ENCODE data around the gene OR1M1. TPM values are rescaled to one million over a fixed set of nuclear protein-coding genes. Genes with fewer than 3 reads are reported as not detected.

Gene OR1M1
- total and polyA plus RNA-seq, 10 of the 15 experiments (the other 5 are each of a cell fraction or from before 2014, with no cell fraction given): not detected

DNA sequence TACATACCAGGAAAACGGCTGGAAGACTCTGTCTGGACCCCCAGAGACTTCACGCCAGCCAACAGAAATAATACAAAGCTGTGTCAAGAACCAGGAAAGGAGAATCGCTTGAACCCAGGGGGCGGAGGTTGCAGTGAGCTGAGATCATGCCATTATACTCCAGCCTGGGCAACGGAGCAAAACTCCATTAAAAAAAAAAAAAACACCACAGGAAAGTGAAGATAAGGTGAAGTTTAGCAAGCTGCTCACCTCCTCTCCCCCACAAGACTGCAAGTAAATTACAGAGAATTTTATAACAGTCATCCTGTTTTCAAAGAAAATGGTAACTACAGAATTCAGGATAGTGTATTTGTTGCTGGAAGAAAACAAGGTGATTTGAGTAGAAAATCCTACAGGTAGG, 29.7 kb downstream of the OR1M1 start (continued):
- TF ChIP-seq, protein P1, sequence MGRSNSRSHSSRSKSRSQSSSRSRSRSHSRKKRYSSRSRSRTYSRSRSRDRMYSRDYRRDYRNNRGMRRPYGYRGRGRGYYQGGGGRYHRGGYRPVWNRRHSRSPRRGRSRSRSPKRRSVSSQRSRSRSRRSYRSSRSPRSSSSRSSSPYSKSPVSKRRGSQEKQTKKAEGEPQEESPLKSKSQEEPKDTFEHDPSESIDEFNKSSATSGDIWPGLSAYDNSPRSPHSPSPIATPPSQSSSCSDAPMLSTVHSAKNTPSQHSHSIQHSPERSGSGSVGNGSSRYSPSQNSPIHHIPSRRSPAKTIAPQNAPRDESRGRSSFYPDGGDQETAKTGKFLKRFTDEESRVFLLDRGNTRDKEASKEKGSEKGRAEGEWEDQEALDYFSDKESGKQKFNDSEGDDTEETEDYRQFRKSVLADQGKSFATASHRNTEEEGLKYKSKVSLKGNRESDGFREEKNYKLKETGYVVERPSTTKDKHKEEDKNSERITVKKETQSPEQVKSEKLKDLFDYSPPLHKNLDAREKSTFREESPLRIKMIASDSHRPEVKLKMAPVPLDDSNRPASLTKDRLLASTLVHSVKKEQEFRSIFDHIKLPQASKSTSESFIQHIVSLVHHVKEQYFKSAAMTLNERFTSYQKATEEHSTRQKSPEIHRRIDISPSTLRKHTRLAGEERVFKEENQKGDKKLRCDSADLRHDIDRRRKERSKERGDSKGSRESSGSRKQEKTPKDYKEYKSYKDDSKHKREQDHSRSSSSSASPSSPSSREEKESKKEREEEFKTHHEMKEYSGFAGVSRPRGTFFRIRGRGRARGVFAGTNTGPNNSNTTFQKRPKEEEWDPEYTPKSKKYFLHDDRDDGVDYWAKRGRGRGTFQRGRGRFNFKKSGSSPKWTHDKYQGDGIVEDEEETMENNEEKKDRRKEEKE (IDR thresholded peaks at IDR 0.05): no peak
- TF ChIP-seq JUNB (IDR thresholded peaks at IDR 0.05): no peak
- no peak for TF ChIP-seq PAX5 (IDR thresholded peaks at IDR 0.05; ENCODE audit: borderline replicate concordance, low read depth, low read length)
- TF ChIP-seq, protein P2, sequence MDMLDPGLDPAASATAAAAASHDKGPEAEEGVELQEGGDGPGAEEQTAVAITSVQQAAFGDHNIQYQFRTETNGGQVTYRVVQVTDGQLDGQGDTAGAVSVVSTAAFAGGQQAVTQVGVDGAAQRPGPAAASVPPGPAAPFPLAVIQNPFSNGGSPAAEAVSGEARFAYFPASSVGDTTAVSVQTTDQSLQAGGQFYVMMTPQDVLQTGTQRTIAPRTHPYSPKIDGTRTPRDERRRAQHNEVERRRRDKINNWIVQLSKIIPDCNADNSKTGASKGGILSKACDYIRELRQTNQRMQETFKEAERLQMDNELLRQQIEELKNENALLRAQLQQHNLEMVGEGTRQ (IDR thresholded peaks at IDR 0.05; ENCODE audit: borderline replicate concordance, low read depth, low read length): no peak

DNA sequence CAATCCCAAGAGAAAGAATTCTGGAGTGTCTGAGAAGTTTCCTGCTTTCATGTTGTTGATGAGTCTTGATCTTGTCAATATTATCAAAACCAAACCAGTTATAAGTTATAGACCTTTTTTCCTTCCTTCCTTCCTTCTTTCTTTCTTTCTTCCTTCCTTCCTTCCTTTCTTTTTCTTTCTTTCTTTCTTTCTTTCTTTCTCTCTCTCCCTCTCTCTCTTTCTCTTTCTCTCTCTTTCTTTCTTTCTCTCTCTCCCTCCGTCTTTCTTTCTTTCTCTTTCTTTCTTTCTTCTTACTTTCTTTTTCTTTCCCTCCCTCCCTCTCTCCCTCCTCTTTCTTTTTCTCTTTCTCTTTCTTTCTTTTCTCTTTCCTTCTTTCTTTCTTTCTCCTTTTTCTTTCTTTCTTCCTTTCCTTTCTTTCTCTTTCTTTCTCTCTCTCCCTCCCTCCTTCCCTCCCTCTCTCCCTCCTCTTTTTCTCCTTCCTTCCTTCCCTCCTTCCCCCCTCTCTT, 40.1 kb downstream of the OR1M1 start, which contains the start of gene OR7G3:
OR7G3 (minus strand) TSS at position 51 of the 506 bp plus-strand sequence; CDS start at position 51, 0 bp downstream.
- Histone ChIP-seq H3K27me3 (replicated peaks in 1 of 2; ENCODE audit: control insufficient read depth in 2 of 2, insufficient read depth in 2 of 2, low read length in 1 of 2) (no peaks in the 10 kb centered on the region), H4K20me1 (ENCODE audit: control insufficient read depth, insufficient read depth) (no peaks in the 10 kb centered on the region), H3K4me2 (ENCODE audit: control insufficient read depth, insufficient read depth) (no peak within 1 kb of the TSS), H2AFZ (ENCODE audit: control insufficient read depth, low read depth, low read length) (no peak within 1 kb of the TSS), H3K4me3 (no peak within 1 kb of the TSS), H3K79me2 (ENCODE audit: control insufficient read depth, insufficient read depth, low read length) (no peaks in the 10 kb centered on the region), H3K27ac (ENCODE audit: control insufficient read depth, insufficient read depth) (no peak within 1 kb of the TSS), H3K36me3 (ENCODE audit: control insufficient read depth in 2 of 2, insufficient read depth in 2 of 2, low read length in 1 of 2) (no peaks in the 10 kb centered on the region), H3K9ac (ENCODE audit: control insufficient read depth, insufficient read depth, low read length) (no peak within 1 kb of the TSS), H3K4me1 (ENCODE audit: control insufficient read depth, insufficient read depth, low read length) (no peaks in the 10 kb centered on the region), H3K9me3 (replicated peaks; ENCODE audit: control insufficient read depth, insufficient read depth, low read length) (no peaks in the 10 kb centered on the region; the same call in 2 of the 3 replicates)
- ATAC-seq (no peak), FAIRE-seq (no peak), DNase-seq (ENCODE audit: low read depth, low spot score) (no peak)
- POLR2A ChIA-PET: no interaction called here
- RAD21 ChIA-PET (ENCODE audit: unreplicated experiment): no interaction called here
- SMC1A ChIA-PET (ENCODE audit: uncharacterized antibody, unreplicated experiment): no interaction called here
- TF ChIP-seq ZNF217 (IDR thresholded peaks at IDR 0.05) (no peak), EZH2 (IDR thresholded peaks at IDR 0.05; ENCODE audit: borderline replicate concordance, control insufficient read depth, low read depth, low read length) (no peak), RBBP5 (conservative IDR thresholded peaks at IDR 0.05) (no peak)
- CTCF ChIA-PET: no interaction called here
- in situ Hi-C loops (cut with MboI) (loop anchor here (25.0 kb wide), 1 partner anchor 1110 kb away; the partner anchor contains the start of gene S1PR2), intact Hi-C loops (cut with micrococcal nuclease; ENCODE audit: unreplicated experiment) (no loop called here)
- WGBS (ENCODE audit: insufficient coverage, insufficient replicate concordance, low lambda C conversion rate, missing lambda C conversion rate): no CpG with 5 or more reads among the region's 1 CpG
- no TSS peak for BruUV-seq (replicated peaks)

Measured in GM12878 (cell line).